Esophagus muscularis mucosa (tissue), 4 donors: ENCODE results near the gene CYB561A3. TPM values are rescaled to one million over a fixed set of nuclear protein-coding genes. Genes with fewer than 3 reads are reported as not detected.
A peak's percentile ranks its signal among the peaks of the same experiment; 100 is the strongest.

Source experiments
- DNase-seq: peaks from one replicate; pipeline ENCODE4 v3.0.0-alpha.2; 2017; ENCODE audit errors: extremely low spot score
- H3K27ac ChIP-seq, 4 donors: fragments of 200-600 bp; sonication (generic); replicated peaks in 1 of 4; 1 replicate in 3 of 4; 2 replicates in 1 of 4; pipeline ENCODE4 v1.5.1; 2016 to 2019; ENCODE audit warnings: mild to moderate bottlenecking in 1 of 4
- H3K27me3 ChIP-seq, 4 donors: fragments of 200-600 bp; sonication (generic); one replicate each; pipeline versions ENCODE4 v1.5.1 to v1.6.0; 2016 to 2019
- H3K36me3 ChIP-seq, 4 donors: fragments of 200-600 bp; sonication (generic); one replicate each; pipeline ENCODE4 v1.5.1; 2016 to 2019
- H3K4me1 ChIP-seq, 4 donors: fragments of 200-600 bp; sonication (generic); one replicate each; pipeline ENCODE4 v1.5.1; 2016 to 2019
- H3K4me3 ChIP-seq, 4 donors: fragments of 200-600 bp; sonication (generic); 1 replicate in 2 of 4; 2 replicates in 2 of 4; pipeline ENCODE4 v1.5.1; 2016 to 2019; ENCODE audit warnings: mild to moderate bottlenecking in 4 of 4, moderate library complexity in 1 of 4
- H3K9me3 ChIP-seq, 4 donors: fragments of 200-600 bp; sonication (generic); 1 replicate in 3 of 4; 2 replicates in 1 of 4; pipeline ENCODE4 v1.5.1; 2016 to 2019
- EP300 ChIP-seq: sonication (generic); formaldehyde crosslinking; IDR thresholded peaks from one replicate; pipeline ENCODE4 v1.6.1; 2017; ENCODE audit warnings: antibody characterized with exemption
- POLR2A ChIP-seq: fragments of 450-650 bp; IDR thresholded peaks from one replicate; pipeline ENCODE4 v1.6.1; 2017; ENCODE audit warnings: antibody characterized with exemption, moderate library complexity, mild to moderate bottlenecking, low read depth
- POLR2AphosphoS5 ChIP-seq, 2 donors: sonication (generic); formaldehyde crosslinking; IDR thresholded peaks; one replicate each; pipeline ENCODE4 v1.6.1; 2017; ENCODE audit warnings: antibody characterized with exemption in 2 of 2
- WGBS: methylation state at CpG from one replicate; pipeline ENCODE4 v1.1.5; 2018; 5-methylcytosine and 5-hydroxymethylcytosine counted together
- intact Hi-C: fragments of 100-400 bp; cut with DNase I; formaldehyde crosslinking; loops from one replicate; pipeline ENCODE4 v1.15.1; 2023
- total RNA-seq, 4 donors: library from RNA; depleted of rRNA; stranded (reverse); fragments of >200 nt; gene quantifications; one replicate each; pipeline versions ENCODE4 v1.1.0 to v1.2.1, GENCODE V29; 2016
- TF ChIP-seq, protein P1 (sequence below), 3 experiments: fragments of 200-600 bp in 2 of 3; fragments of 450-650 bp in 1 of 3; sonication (generic) in 2 of 3; IDR thresholded peaks; one replicate each; pipeline ENCODE4 v1.5.1; 2017 to 2019; ENCODE audit warnings: antibody characterized with exemption in 3 of 3, mild to moderate bottlenecking in 2 of 3, moderate library complexity in 1 of 3

The CYB561A3 gene
- total RNA-seq, 4 donors from 2014 or later: 23.7 to 35.3 (median 31.6) TPM

DNA sequence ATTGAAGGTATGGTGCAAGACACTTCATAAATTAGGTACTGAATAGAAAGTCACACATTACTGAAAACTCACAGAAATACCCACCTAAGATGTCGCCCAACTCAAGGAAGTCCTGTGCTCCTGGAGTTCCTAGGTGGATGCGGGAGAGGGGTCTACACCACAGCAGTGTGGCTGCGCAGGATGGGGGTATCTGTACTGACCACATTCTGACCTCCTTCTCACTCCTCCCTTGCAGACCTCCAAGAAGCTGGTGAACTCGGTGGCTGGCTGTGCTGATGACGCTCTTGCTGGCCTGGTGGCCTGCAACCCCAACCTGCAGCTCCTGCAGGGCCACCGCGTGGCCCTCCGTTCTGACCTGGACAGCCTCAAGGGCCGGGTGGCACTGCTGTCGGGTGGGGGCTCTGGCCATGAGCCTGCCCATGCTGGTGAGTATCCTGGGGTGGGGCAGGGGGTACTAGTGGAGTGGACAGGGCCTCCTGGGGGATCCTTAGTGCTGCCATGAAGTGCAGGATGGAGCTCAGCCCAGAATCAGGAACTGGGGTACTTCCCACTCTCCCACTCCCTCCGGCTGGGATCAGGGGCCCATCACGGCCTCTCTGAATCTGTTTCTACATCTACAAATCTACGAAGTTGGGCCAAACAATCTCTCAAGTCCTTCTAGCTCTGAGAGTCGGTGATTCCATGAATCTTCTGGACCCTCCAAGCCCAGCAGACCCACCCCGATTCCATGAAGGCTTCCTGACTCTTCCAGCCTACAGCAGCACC lies 23.8 kb downstream of the CYB561A3 start:
- H3K36me3 ChIP-seq: peaks cover 0 to 31% (median 24%) of the 10 kb centered on the region in 4 donors
- intact Hi-C loops: no loop called here
- TF ChIP-seq POLR2AphosphoS5 (IDR thresholded peaks at IDR 0.05) (no peak), EP300 (no peak), POLR2A (no peak)
- TF ChIP-seq, protein P1, sequence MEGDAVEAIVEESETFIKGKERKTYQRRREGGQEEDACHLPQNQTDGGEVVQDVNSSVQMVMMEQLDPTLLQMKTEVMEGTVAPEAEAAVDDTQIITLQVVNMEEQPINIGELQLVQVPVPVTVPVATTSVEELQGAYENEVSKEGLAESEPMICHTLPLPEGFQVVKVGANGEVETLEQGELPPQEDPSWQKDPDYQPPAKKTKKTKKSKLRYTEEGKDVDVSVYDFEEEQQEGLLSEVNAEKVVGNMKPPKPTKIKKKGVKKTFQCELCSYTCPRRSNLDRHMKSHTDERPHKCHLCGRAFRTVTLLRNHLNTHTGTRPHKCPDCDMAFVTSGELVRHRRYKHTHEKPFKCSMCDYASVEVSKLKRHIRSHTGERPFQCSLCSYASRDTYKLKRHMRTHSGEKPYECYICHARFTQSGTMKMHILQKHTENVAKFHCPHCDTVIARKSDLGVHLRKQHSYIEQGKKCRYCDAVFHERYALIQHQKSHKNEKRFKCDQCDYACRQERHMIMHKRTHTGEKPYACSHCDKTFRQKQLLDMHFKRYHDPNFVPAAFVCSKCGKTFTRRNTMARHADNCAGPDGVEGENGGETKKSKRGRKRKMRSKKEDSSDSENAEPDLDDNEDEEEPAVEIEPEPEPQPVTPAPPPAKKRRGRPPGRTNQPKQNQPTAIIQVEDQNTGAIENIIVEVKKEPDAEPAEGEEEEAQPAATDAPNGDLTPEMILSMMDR (IDR thresholded peaks at IDR 0.05): no peak
- no peak overlapping the region for H3K4me3 ChIP-seq
- no peak overlapping the region for H3K27ac ChIP-seq
- DNase-seq: no peak
- no peaks in the 10 kb centered on the region for H3K27me3 ChIP-seq
- peaks cover 11 to 29% (median 14%) of the 10 kb centered on the region in 4 donors for H3K4me1 ChIP-seq
- 96% methylated on average over 10 of the region's 15 CpGs for WGBS
- no peaks in the 10 kb centered on the region for H3K9me3 ChIP-seq

DNA sequence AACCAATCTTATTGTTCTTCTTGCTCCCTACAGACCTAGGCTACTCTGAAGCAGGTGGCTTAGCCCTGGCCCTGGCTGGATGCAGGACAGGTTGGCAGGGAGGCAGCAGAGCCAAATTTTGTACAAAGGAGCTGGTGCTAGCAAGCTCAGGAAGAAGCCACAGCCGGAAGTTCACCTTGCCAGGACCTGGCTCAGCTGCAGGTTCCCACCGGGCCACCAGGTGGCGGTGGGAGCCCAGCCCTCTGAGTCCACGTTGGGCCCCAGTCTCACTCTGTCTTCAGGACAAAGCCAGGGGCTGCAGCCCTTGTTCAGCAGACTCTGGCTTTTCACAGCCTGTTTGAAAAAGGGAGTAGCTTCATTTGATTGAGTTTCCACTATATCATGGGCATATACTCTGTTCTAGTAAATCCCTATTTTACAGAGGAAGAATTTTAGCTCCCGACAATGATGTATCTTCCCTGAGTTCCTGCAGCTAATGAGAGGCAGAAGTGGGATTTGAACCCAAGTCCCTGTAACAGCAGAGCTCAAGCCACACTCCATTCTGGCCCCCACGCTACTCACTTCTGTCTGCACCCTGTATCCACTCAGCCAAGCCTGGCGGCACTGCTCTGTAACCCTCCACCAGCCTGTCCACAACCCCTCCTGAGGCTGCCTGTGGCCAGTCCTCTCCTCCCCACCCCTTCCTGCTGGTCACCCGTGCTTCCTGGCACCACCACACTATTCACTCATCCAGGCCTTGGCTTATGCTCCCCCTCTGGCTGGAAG lies 25.3 kb downstream of the CYB561A3 start:
- Histone ChIP-seq H3K36me3 (peaks cover 0 to 17% (median 15%) of the 10 kb centered on the region in 4 donors), H3K27me3 (no peaks in the 10 kb centered on the region), H3K27ac (peak overlapping the region; percentile 34 to 51 (median 44)), H3K4me1 (peaks cover 20 to 42% (median 25%) of the 10 kb centered on the region in 4 donors), H3K4me3 (no peak overlapping the region), H3K9me3 (no peaks in the 10 kb centered on the region)
- intact Hi-C loops: loop anchor here (1.0 kb wide), 1 partner anchor 49 kb away; no protein-coding TSS in a partner anchor
- WGBS: 31% methylated on average over 8 of the region's 8 CpGs
- TF ChIP-seq, protein P1 (IDR thresholded peaks at IDR 0.05): peak; percentile 97 to 98 (median 97)
- TF ChIP-seq EP300: no peak
- TF ChIP-seq POLR2AphosphoS5 (IDR thresholded peaks at IDR 0.05): peak in 1 of 2 donors; percentile 75
- no peak for TF ChIP-seq POLR2A
- DNase-seq: peak; percentile 93

DNA sequence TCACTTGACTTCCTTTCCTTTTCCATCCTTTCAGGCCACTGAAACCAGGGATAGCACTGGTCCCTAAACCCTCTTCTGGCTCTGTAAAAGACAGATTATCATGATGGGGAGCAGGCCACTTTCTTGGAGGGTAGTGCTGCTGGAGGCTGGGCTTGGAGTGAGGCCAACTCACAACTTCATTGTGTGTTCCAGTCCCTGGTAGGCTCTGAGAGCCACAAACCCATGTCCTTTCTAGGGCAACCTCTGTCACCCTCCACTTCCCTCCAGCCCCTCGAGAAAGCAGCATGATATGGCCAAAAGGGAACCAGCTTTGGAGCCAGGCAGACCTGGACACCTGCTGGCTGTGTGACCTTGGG lies 26.3 kb downstream of the CYB561A3 start:
- peaks cover 0 to 17% (median 15%) of the 10 kb centered on the region in 4 donors for H3K36me3 ChIP-seq
- H3K4me3 ChIP-seq: no peak overlapping the region
- H3K27me3 ChIP-seq: no peaks in the 10 kb centered on the region
- intact Hi-C loops: no loop called here
- H3K4me1 ChIP-seq: peaks cover 27 to 52% (median 35%) of the 10 kb centered on the region in 4 donors
- H3K27ac ChIP-seq: no peak overlapping the region
- TF ChIP-seq, protein P1 (IDR thresholded peaks at IDR 0.05): no peak
- H3K9me3 ChIP-seq: no peaks in the 10 kb centered on the region
- 50% methylated on average over 1 of the region's 1 CpG for WGBS
- DNase-seq: no peak

DNA sequence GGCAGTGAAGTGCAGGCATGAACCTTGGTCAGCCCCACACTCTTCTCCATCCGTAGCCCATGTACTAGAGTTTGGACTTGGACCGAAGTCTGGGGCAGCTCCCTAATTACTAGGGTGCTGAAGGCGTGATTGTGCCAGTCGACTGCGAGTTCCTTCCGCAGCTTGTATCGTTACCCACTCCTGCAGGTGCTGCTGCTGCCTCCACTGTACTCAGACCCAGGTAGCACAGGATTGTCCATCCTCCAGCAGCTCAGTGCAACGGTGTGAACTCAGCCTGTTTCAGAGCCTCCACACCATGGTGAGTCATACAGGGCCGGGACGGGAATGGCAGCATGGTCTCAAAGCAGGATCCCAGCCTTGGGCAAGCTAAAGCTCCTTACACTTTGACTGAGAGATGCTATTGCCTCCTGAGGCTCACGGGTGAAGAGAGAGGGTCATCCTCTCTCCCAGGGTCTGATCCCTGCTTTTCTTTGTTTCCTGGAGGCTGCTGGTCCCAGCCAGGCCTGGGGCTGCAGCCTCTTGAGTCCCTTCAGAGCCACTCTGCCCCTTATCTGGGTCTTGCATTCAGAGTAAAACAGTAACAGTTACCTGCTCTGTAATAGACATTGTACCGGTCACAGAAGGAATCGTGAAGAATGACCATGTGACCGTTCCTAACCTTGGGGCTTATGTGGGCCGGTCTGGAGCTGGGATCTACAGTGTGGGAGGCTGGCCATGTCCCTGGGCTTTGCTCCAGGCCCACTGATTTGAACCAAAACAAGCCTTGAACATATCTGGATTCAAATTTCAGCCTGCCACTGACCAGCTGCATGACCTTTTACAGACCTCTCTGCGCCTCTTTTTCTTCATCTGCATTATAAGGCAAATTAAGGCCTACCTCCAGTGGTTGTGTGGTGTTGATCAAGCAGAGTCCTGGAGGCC lies 27.0 kb downstream of the CYB561A3 start:
- DNase-seq: no peak
- H3K4me3 ChIP-seq: no peak overlapping the region
- intact Hi-C loops: no loop called here
- no peaks in the 10 kb centered on the region for H3K27me3 ChIP-seq
- H3K9me3 ChIP-seq: no peaks in the 10 kb centered on the region
- WGBS: 82% methylated on average over 10 of the region's 16 CpGs
- H3K4me1 ChIP-seq: peaks cover 31 to 58% (median 39%) of the 10 kb centered on the region in 4 donors
- TF ChIP-seq POLR2A: no peak
- no peak overlapping the region for H3K27ac ChIP-seq
- peaks cover 4 to 19% (median 15%) of the 10 kb centered on the region in 4 donors for H3K36me3 ChIP-seq
